Fibroblast of mammary gland (primary cell): ENCODE results near the gene PURA.

Source experiments
- DNase-seq: peaks from one replicate; pipeline ENCODE4 v3.0.0-alpha.2; 2010; ENCODE audit warnings: low read depth
- H3K4me3 ChIP-seq: 2 replicates; pipeline ENCODE4 v1.5.1; 2011; ENCODE audit warnings: low read depth, mild to moderate bottlenecking, low read length, moderate library complexity; ENCODE audit not compliant: control insufficient read depth
- TF ChIP-seq, protein P1 (sequence below): conservative IDR thresholded peaks from 2 replicates; pipeline ENCODE4 v1.5.1; 2011; ENCODE audit warnings: low read depth, low read length, inconsistent platforms; ENCODE audit not compliant: control insufficient read depth, insufficient read depth

The PURA gene

DNA sequence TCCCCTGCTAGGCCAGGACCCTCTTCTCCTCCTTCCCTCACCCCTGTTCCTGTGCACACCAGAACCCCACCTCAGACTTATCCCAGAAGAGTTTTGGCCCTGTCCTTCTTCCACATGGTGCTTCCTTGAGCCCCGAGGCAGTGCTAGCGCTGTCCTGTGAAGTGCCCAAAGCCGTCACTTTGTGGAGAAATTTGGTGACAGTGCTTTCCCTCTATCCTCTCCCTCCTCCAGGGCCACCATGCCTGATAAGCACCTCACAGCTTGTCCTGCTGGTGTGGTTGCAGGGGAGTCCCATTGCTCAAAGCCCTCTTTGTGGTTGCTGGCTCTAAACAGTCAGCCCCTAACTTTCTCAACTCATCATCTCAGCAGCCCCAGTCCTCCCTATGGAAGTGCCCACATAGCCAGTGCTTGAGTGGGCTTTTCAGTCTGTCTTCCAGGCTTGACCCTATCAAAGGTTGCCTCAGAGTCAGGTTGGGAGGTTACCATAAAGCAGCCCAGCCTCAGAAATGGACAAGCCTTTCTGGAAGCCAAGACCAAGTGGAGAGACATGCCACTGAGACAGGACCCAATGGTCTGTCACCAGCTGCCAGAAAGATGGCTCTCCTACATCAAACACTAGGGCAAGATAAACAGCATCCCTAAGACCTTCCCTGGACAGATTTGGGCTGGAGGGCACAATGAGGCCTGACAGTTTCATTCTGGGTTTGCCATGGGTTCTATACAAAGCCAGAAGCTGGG lies 29.8 kb downstream of the PURA start:
- DNase-seq: no peak
- no peak overlapping the region for H3K4me3 ChIP-seq
- TF ChIP-seq, protein P1, sequence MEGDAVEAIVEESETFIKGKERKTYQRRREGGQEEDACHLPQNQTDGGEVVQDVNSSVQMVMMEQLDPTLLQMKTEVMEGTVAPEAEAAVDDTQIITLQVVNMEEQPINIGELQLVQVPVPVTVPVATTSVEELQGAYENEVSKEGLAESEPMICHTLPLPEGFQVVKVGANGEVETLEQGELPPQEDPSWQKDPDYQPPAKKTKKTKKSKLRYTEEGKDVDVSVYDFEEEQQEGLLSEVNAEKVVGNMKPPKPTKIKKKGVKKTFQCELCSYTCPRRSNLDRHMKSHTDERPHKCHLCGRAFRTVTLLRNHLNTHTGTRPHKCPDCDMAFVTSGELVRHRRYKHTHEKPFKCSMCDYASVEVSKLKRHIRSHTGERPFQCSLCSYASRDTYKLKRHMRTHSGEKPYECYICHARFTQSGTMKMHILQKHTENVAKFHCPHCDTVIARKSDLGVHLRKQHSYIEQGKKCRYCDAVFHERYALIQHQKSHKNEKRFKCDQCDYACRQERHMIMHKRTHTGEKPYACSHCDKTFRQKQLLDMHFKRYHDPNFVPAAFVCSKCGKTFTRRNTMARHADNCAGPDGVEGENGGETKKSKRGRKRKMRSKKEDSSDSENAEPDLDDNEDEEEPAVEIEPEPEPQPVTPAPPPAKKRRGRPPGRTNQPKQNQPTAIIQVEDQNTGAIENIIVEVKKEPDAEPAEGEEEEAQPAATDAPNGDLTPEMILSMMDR: no peak

- TF ChIP-seq, protein P1: no peak
- H3K4me3 ChIP-seq: no peak overlapping the region
- DNase-seq: no peak
These were observed 31.3 kb downstream of the PURA start for GRCh38 chr5:140145256-140145655.

GRCh38 chr5:140145818-140146522 lies 32.1 kb downstream of the PURA start:
- TF ChIP-seq, protein P1: no peak
- DNase-seq: peak; percentile 56
- H3K4me3 ChIP-seq: peak overlapping the region; percentile 35

GRCh38 chr5:140146523-140146842 lies 32.6 kb downstream of the PURA start:
- TF ChIP-seq, protein P1: no peak
- no peak overlapping the region for H3K4me3 ChIP-seq
- no peak for DNase-seq

DNA sequence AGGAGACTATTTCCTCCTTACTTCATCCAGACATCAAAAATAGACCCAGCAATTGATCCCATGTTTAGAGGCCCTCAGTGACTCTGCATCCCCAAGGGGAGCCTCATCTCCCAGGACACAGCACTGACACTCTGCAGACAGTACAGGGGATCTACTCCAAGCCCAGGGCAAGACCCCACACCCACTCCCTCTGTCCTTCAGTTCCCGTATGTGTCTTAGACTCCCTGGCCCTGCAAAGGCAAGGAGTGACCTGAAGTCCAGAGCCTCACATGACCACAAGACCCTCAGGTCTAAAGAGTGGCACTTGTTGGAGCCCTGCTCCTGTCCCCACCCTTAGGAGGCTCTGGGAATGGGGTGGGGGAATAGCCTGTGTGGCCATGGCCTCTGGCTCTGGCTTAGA lies 33.6 kb downstream of the PURA start:
- no peak for DNase-seq
- TF ChIP-seq, protein P1: no peak

DNA sequence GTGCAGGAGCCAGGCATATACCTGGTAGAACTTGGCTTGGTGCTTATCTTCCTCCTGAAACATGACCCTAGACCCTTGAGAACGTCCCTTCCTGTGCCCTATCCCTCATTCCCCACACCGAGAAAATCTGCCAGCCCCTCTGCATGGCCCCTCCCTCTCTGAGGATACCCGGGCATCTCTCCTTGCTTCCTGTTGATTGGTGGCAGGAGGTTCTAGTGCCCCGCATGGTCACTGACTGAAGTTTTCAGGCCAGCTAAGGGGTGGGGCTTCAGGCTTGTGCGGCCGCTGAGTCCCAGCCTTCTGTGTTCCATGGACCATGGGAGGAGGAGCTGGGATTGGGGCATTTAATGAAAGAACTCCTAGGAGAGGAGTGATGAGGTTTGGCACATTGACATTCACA lies 34.6 kb downstream of the PURA start:
- TF ChIP-seq, protein P1: no peak
- H3K4me3 ChIP-seq: no peak overlapping the region
- DNase-seq: peak; percentile 9

More for the DNA sequence above, 33.6 kb downstream of the PURA start:
- no peak overlapping the region for H3K4me3 ChIP-seq
